ENCODE measurements around the gene FUZ.

DNA sequence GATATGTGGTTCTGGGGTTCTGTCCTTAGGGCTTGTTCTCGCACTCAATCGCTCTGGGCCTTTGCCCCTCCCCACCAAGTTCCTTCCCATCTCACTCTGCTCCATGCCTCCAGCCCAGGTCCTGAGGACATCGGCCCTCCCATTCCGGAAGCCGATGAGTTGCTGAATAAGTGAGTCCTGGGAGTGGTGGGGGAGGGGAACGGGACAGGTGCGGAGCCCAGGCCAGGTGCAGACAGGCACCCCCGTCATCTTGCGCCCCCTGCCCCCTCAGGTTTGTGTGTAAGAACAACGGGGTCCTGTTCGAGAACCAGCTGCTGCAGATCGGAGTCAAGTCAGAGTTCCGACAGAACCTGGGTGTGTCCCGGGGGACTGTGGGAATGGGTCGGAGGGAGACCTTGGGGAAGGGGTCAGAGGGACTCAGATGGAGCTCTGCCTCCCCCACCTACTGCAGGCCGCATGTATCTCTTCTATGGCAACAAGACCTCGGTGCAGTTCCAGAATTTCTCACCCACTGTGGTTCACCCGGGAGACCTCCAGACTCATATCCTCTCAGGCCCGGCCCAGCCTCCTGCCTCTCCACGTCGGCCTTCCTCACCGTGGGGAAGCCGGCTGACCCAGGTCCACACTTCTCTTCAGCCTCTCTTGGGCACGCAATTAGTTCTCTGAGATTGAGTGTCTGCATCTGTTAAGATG is 10.1 kb downstream of the FUZ start:
- TF ChIP-seq POLR2A (IDR thresholded peaks at IDR 0.05) (no peak), EP300 (IDR thresholded peaks at IDR 0.05) (no peak)
- TF ChIP-seq, protein P1, sequence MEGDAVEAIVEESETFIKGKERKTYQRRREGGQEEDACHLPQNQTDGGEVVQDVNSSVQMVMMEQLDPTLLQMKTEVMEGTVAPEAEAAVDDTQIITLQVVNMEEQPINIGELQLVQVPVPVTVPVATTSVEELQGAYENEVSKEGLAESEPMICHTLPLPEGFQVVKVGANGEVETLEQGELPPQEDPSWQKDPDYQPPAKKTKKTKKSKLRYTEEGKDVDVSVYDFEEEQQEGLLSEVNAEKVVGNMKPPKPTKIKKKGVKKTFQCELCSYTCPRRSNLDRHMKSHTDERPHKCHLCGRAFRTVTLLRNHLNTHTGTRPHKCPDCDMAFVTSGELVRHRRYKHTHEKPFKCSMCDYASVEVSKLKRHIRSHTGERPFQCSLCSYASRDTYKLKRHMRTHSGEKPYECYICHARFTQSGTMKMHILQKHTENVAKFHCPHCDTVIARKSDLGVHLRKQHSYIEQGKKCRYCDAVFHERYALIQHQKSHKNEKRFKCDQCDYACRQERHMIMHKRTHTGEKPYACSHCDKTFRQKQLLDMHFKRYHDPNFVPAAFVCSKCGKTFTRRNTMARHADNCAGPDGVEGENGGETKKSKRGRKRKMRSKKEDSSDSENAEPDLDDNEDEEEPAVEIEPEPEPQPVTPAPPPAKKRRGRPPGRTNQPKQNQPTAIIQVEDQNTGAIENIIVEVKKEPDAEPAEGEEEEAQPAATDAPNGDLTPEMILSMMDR (IDR thresholded peaks at IDR 0.05) = no peak

Data from ovary (tissue), 3 donors.